ENCODE results near the gene PRF1.

- no peak for TF ChIP-seq CTCF (IDR thresholded peaks at IDR 0.05)
- no peak for TF ChIP-seq ZFX (IDR thresholded peaks at IDR 0.05; ENCODE audit: borderline replicate concordance)
Observed at GRCh38 chr10:70566515-70567290, 35.8 kb downstream of the PRF1 start.
